GM12878 (cell line): Measurements from ENCODE around the gene DCX.

Experiments
- BRCA1 ChIP-seq: IDR thresholded peaks from 2 replicates; pipeline ENCODE4 v1.6.1; 2011; ENCODE audit warnings: low read depth, low read length, improper control_type of control experiment
- CBX5 ChIP-seq: sonication (generic); IDR thresholded peaks from 2 replicates; pipeline ENCODE4 v1.6.1; 2016; ENCODE audit warnings: low read depth, moderate library complexity, mild to moderate bottlenecking, inconsistent platforms
- ESRRA ChIP-seq: IDR thresholded peaks from 2 replicates; pipeline ENCODE4 v1.6.1; 2012; ENCODE audit warnings: mild to moderate bottlenecking, low read length, improper control_type of control experiment
- EZH2 ChIP-seq: IDR thresholded peaks from 2 replicates; pipeline ENCODE4 v1.6.1; 2012; ENCODE audit warnings: low read depth, mild to moderate bottlenecking, control low read depth, inconsistent platforms, low read length, borderline replicate concordance; ENCODE audit not compliant: control insufficient read depth
- FOXK2 ChIP-seq: fragments of 450-650 bp; IDR thresholded peaks from 2 replicates; pipeline ENCODE4 v1.6.1; 2017; ENCODE audit warnings: mild to moderate bottlenecking, moderate library complexity
- GABPA ChIP-seq: IDR thresholded peaks from 2 replicates; pipeline ENCODE4 v1.6.1; 2014; ENCODE audit warnings: antibody characterized with exemption, low read depth, mild to moderate bottlenecking, inconsistent platforms
- KDM1A ChIP-seq: fragments of 200-600 bp; sonication (generic); IDR thresholded peaks from 2 replicates; pipeline ENCODE4 v1.6.1; 2016; ENCODE audit warnings: borderline replicate concordance
- MTA3 ChIP-seq: IDR thresholded peaks from 2 replicates; pipeline ENCODE4 v1.6.1; 2012; ENCODE audit warnings: low read length, inconsistent platforms, borderline replicate concordance
- NFIC ChIP-seq: IDR thresholded peaks from 2 replicates; pipeline ENCODE4 v1.6.1; 2012; ENCODE audit warnings: low read depth, mild to moderate bottlenecking, inconsistent platforms, low read length, moderate library complexity
- PBX3 ChIP-seq: IDR thresholded peaks from 2 replicates; pipeline ENCODE4 v1.6.1; 2011; ENCODE audit warnings: mild to moderate bottlenecking, low read depth, low read length, moderate library complexity; ENCODE audit not compliant: insufficient replicate concordance
- POLR2A ChIP-seq: IDR thresholded peaks from 2 replicates; pipeline ENCODE4 v1.6.1; 2011; ENCODE audit warnings: low read depth, mild to moderate bottlenecking, low read length
- TBL1XR1 ChIP-seq: IDR thresholded peaks from 2 replicates; pipeline ENCODE4 v1.6.1; 2012; ENCODE audit warnings: low read depth, low read length, improper control_type of control experiment
- TF ChIP-seq, protein P1 (sequence below): IDR thresholded peaks from 2 replicates; pipeline ENCODE4 v1.6.1; 2011; ENCODE audit warnings: low read depth, mild to moderate bottlenecking, low read length, moderate library complexity, borderline replicate concordance; ENCODE audit errors: extremely low read depth
- TF ChIP-seq, protein P2 (sequence below), 3 experiments: IDR thresholded peaks in 2 of 3; conservative IDR thresholded peaks in 1 of 3; 2 replicates each; pipeline ENCODE4 v1.5.1; 2011; ENCODE audit warnings: low read depth in 3 of 3, low read length in 3 of 3, mild to moderate bottlenecking in 3 of 3, control low read depth in 2 of 3, moderate library complexity in 2 of 3, inconsistent platforms in 1 of 3, mixed read lengths in 1 of 3; ENCODE audit not compliant: control insufficient read depth in 2 of 3, insufficient read depth in 1 of 3; ENCODE audit errors: extremely low read depth in 1 of 3

DNA sequence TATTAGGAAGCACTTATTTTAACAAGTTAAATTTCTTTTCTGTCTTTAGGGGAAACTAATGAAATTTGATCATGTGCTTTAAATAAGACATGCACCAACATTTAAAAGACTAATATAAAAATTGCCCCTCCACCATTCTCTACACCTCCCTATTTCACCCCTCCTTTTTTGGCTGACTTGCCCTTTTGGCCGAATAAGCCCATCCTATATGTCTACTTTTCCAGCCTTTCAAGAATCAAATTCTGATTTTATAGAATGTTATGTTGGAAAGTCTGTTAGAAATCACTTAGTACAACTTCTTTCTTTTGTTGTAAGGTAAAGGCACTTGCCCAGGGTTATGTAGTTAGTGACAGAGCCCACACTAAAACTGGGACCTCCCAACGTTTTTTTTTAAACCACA, 143.5 kb downstream of the DCX start:
- TF ChIP-seq POLR2A (no peak), GABPA (no peak), EZH2 (no peak), KDM1A (no peak), NFIC (no peak), BRCA1 (no peak), CBX5 (no peak), ESRRA (no peak), TBL1XR1 (no peak), FOXK2 (no peak), MTA3 (no peak), PBX3 (no peak)
- TF ChIP-seq, protein P1, sequence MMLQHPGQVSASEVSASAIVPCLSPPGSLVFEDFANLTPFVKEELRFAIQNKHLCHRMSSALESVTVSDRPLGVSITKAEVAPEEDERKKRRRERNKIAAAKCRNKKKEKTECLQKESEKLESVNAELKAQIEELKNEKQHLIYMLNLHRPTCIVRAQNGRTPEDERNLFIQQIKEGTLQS: no peak
- TF ChIP-seq, protein P2, sequence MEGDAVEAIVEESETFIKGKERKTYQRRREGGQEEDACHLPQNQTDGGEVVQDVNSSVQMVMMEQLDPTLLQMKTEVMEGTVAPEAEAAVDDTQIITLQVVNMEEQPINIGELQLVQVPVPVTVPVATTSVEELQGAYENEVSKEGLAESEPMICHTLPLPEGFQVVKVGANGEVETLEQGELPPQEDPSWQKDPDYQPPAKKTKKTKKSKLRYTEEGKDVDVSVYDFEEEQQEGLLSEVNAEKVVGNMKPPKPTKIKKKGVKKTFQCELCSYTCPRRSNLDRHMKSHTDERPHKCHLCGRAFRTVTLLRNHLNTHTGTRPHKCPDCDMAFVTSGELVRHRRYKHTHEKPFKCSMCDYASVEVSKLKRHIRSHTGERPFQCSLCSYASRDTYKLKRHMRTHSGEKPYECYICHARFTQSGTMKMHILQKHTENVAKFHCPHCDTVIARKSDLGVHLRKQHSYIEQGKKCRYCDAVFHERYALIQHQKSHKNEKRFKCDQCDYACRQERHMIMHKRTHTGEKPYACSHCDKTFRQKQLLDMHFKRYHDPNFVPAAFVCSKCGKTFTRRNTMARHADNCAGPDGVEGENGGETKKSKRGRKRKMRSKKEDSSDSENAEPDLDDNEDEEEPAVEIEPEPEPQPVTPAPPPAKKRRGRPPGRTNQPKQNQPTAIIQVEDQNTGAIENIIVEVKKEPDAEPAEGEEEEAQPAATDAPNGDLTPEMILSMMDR (IDR thresholded peaks at IDR 0.05 in 2 of 3, conservative IDR thresholded peaks at IDR 0.05 in 1 of 3; ENCODE audit: control insufficient read depth in 2 of 3, extremely low read depth in 1 of 3, insufficient read depth in 1 of 3, low read depth in 3 of 3, low read length in 3 of 3): no peak
